ENCODE results near the gene ZBTB16.

Gene ZBTB16

DNA sequence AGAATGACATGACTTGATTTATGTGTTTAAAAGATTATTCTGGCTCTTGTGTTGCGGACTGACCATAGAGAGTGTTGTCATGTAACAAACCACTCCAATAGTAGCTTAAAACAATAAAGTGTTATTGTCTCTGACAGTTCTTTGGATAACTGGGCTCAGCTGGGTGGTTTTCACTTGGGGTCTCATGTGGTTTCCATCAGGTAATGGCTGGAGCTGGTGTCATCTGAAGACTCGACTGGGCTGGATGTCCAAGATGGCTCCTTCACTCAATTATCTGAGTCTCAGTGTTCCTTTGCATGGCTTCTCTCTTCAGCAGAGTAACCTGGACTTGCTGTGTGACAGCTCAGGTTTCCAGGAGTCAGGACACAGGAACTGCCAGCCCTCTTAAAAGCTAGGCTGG is 132.4 kb downstream of the ZBTB16 start:
- Histone ChIP-seq H3K4me2 (ENCODE audit: low read length) (no peak overlapping the region), H3K27ac (no peak overlapping the region), H2AFZ (no peak overlapping the region), H3K4me3 (ENCODE audit: low read depth, low read length) (no peak overlapping the region), H3K9ac (no peak overlapping the region), H3K4me1 (peaks cover 37% of the 10 kb centered on the region), H3K27me3 (ENCODE audit: control insufficient read depth, insufficient read depth, low read length) (no peaks in the 10 kb centered on the region), H3K79me2 (peaks cover 8% of the 10 kb centered on the region), H3K9me3 (ENCODE audit: control insufficient read depth, low read length) (no peaks in the 10 kb centered on the region), H3K36me3 (ENCODE audit: control insufficient read depth, insufficient read depth, low read length) (no peaks in the 10 kb centered on the region)
- TF ChIP-seq, protein P1, sequence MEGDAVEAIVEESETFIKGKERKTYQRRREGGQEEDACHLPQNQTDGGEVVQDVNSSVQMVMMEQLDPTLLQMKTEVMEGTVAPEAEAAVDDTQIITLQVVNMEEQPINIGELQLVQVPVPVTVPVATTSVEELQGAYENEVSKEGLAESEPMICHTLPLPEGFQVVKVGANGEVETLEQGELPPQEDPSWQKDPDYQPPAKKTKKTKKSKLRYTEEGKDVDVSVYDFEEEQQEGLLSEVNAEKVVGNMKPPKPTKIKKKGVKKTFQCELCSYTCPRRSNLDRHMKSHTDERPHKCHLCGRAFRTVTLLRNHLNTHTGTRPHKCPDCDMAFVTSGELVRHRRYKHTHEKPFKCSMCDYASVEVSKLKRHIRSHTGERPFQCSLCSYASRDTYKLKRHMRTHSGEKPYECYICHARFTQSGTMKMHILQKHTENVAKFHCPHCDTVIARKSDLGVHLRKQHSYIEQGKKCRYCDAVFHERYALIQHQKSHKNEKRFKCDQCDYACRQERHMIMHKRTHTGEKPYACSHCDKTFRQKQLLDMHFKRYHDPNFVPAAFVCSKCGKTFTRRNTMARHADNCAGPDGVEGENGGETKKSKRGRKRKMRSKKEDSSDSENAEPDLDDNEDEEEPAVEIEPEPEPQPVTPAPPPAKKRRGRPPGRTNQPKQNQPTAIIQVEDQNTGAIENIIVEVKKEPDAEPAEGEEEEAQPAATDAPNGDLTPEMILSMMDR (IDR thresholded peaks at IDR 0.05) = no peak

DNA sequence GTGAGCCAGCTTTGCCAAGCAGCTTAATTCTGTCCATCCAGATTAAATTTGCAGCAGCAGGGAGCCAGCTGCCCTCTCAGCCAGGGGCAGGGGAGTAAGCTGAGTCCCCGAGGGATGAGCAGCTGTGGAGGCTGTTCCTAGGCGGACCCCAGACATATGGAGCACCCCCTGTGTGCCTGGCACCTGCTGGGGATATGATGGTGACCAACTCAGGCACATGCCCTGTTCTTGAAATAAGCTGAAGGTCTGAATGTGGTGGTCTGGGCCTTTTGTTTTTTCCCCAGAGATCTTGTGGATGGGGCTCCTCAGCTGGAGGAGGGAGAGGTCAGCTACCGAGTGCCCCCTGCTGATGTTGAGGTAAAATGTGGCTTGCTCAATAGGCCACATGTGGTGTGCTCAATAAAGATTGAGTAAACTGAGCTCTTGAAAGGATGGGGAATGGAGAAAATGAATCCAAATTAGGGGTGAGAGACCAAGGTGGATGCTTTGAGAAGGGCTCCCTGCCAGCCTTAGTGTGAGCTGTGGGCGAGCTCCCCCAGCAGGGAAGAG is 133.4 kb downstream of the ZBTB16 start:
- Histone ChIP-seq H3K27me3 (ENCODE audit: control insufficient read depth, insufficient read depth, low read length) (no peaks in the 10 kb centered on the region), H3K9me3 (ENCODE audit: control insufficient read depth, low read length) (no peaks in the 10 kb centered on the region), H3K9ac (no peak overlapping the region), H3K79me2 (peaks cover 8% of the 10 kb centered on the region), H3K36me3 (ENCODE audit: control insufficient read depth, insufficient read depth, low read length) (no peaks in the 10 kb centered on the region), H3K27ac (peak overlapping the region; percentile 91), H3K4me3 (ENCODE audit: low read depth, low read length) (no peak overlapping the region), H2AFZ (no peak overlapping the region), H3K4me1 (peaks cover 41% of the 10 kb centered on the region), H3K4me2 (ENCODE audit: low read length) (no peak overlapping the region)
- TF ChIP-seq, protein P1 (IDR thresholded peaks at IDR 0.05) = no peak

DNA sequence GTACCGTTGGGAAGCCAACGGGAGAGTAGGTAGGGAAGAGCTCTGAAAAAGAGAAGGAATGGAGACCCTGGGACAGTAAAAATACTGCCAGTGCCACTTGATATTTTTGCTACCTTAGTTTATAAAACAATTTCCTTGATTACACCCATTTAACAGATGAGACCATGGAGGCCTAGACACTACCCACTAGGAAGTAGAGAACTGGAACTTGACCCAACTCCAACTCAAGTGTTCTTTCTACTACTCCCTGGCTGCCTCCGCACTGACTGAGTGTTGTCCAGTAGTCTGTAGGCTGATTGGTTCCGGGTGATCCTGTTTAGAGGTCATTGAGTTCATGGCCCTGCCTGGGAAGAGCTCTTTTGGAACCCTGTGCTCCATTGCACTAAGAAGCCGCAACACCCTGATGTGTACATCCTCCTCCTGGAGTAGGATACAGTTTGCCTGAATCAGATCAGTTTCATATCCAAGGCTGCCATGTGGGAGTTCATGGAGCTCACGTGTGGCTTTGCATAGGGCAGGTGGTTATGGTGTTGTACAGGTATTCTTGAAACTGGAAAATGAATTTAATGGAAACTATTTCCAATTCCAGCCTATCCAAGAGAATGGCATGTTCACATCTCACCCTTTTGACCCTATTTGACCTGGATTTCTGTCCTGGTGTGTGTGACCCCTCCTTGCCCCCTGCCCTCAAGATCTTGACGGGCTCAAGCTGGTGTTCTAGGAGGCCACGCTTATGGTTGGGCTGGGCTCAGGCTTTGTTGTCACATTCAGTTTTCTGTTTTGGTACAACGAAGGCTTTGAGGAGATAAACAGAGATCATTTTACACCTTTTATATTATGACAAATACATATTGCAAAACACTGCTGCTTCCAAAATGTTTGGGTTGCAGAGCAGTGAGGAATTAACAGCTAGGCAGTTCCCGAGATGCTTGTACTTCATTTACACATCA is 134.5 kb downstream of the ZBTB16 start:
- Histone ChIP-seq H3K4me2 (ENCODE audit: low read length) (no peak overlapping the region), H3K9me3 (ENCODE audit: control insufficient read depth, low read length) (no peaks in the 10 kb centered on the region), H3K27ac (peak overlapping the region; percentile 91), H3K36me3 (ENCODE audit: control insufficient read depth, insufficient read depth, low read length) (no peaks in the 10 kb centered on the region), H3K4me3 (ENCODE audit: low read depth, low read length) (no peak overlapping the region), H3K27me3 (ENCODE audit: control insufficient read depth, insufficient read depth, low read length) (no peaks in the 10 kb centered on the region), H3K4me1 (peaks cover 43% of the 10 kb centered on the region), H3K9ac (no peak overlapping the region), H3K79me2 (peaks cover 8% of the 10 kb centered on the region), H2AFZ (no peak overlapping the region)
- TF ChIP-seq, protein P1 (IDR thresholded peaks at IDR 0.05) = no peak

DNA sequence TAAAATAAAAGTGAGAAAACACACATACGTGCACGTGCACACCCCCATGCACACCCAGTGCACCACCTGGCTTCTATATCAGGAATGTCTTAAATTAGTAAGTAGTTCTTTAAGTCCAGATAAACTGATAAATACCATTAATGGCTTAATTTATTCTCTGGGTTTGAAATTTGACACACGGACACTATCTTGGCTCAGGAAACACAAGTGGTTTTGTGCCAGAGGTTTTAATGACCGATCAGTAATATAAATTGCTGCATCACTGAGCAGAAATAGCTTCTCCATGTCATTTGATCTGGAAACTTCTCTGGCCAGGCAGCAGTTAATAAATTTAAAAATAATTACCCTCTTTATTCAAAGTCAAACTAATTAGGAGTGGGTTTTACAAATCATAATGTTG is 135.2 kb downstream of the ZBTB16 start:
- Histone ChIP-seq H3K9me3 (ENCODE audit: control insufficient read depth, low read length) (no peaks in the 10 kb centered on the region), H3K27ac (peak overlapping the region; percentile 91), H3K36me3 (ENCODE audit: control insufficient read depth, insufficient read depth, low read length) (no peaks in the 10 kb centered on the region), H3K27me3 (ENCODE audit: control insufficient read depth, insufficient read depth, low read length) (no peaks in the 10 kb centered on the region), H3K4me1 (peaks cover 43% of the 10 kb centered on the region), H3K9ac (no peak overlapping the region), H3K79me2 (peaks cover 8% of the 10 kb centered on the region), H3K4me3 (ENCODE audit: low read depth, low read length) (no peak overlapping the region), H2AFZ (no peak overlapping the region), H3K4me2 (ENCODE audit: low read length) (no peak overlapping the region)
- TF ChIP-seq, protein P1 (IDR thresholded peaks at IDR 0.05) = no peak

All from parathyroid adenoma (tissue), 2 donors.